ENCODE measurements around the gene CIB4. TPM values are rescaled to one million over a fixed set of nuclear protein-coding genes. Genes with fewer than 3 reads are reported as not detected.

CIB4 gene
- total and polyA plus RNA-seq, 2 of the 13 experiments (the other 11 are each of a cell fraction or from before 2014, with no cell fraction given) = not detected

DNA sequence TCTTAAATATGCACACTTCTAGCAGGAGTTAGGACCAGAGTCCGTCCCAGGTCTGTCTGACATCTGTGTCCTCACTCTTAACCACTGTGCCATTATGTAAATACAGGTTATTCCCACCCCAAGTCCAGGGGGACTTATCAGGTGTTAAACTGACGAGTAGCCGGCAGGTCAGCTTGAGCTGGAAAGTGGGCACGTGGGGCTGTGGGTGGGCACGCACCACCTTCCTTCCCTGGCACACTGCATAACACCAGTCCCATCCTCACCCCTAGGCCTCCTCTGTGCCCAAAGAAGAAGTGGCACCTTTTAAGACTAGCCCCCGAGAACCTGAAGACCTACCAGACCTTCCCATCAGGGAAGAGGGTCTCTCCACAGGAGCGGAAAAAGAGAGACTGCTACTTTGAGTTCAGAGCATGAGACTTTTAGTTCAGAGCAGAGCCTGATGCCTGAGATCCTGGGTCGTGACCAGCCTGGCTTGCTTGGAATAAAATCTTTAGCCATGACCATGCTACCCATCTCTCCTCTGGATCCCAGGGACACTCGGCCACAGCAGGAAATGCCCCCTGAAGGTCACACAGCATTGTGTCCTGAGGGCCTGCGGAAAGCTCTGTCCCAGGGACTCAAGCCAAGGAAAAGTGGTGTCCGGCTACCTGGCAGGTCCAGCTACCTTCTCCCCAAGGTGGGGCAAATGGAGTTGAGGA, 62.0 kb downstream of the CIB4 start:
- Histone ChIP-seq H3K4me2 (ENCODE audit: low read depth, low read length) (no peak overlapping the region), H3K36me3 (replicated peaks in 1 of 2; ENCODE audit: control insufficient read depth in 1 of 2, insufficient read depth in 2 of 2, low read length in 2 of 2) (no peaks in the 10 kb centered on the region), H3K9me3 (ENCODE audit: low read length) (no peaks in the 10 kb centered on the region), H3K4me3 (replicated peaks in 1 of 3; ENCODE audit: insufficient read depth in 1 of 3, low read depth in 2 of 3, low read length in 3 of 3) (no peak overlapping the region), H3K4me1 (ENCODE audit: insufficient read depth, low read length) (no peaks in the 10 kb centered on the region), H4K20me1 (ENCODE audit: insufficient read depth, low read length) (peaks cover 9% of the 10 kb centered on the region), H3K27ac (ENCODE audit: extremely low read length, insufficient read depth, low read length) (no peak overlapping the region), H3K9ac (ENCODE audit: insufficient read depth, low read depth, low read length) (no peak overlapping the region), H2AFZ (ENCODE audit: low read length) (no peak overlapping the region), H3K27me3 (ENCODE audit: control insufficient read depth in 1 of 2, insufficient read depth in 2 of 2, low read length in 2 of 2) (peaks cover 29 to 91% of the 10 kb centered on the region in 2 experiments; a peak in 4 of 5 replicates), H3K79me2 (ENCODE audit: insufficient read depth, low read length) (no peaks in the 10 kb centered on the region)
- FAIRE-seq (no peak), DNase-seq (ENCODE audit: low spot score) (no peak), ATAC-seq (no peak)
- TF ChIP-seq NPAS2 (CRISPR knock-in tag; IDR thresholded peaks at IDR 0.05; ENCODE audit: borderline replicate concordance) (no peak), ZMYM3 (CRISPR knock-in tag; IDR thresholded peaks at IDR 0.05) (no peak), ELF1 (CRISPR knock-in tag; IDR thresholded peaks at IDR 0.05) (no peak), SIX4 (CRISPR knock-in tag; IDR thresholded peaks at IDR 0.05) (no peak), THYN1 (CRISPR knock-in tag; IDR thresholded peaks at IDR 0.05; ENCODE audit: borderline replicate concordance, low read depth) (no peak)
- CTCF ChIA-PET (ENCODE audit: low intra/inter-chr PET ratio, low total read pairs) = interaction anchor here (1.9 kb wide), 1 partner anchor 58 kb away, joined by 12 read pairs; no protein-coding TSS in a partner anchor
- in situ Hi-C loops (cut with HindIII; ENCODE audit: extremely low pct_ligation_motif_present, low pct_unique_long_range_greater_than_20kb) = loop anchor here (5.0 kb wide), 1 partner anchor 57 kb away; no protein-coding TSS in a partner anchor
- POLR2A ChIA-PET = no interaction called here
- intact Hi-C loops (cut with micrococcal nuclease; ENCODE audit: unreplicated experiment) = loop anchor here (10.0 kb wide), 1 partner anchor 84 kb away; no protein-coding TSS in a partner anchor
- BruUV-seq (replicated peaks) = no TSS peak
- WGBS (ENCODE audit: low lambda C conversion rate) = 2% methylated on average over 11 of the region's 11 CpGs

DNA sequence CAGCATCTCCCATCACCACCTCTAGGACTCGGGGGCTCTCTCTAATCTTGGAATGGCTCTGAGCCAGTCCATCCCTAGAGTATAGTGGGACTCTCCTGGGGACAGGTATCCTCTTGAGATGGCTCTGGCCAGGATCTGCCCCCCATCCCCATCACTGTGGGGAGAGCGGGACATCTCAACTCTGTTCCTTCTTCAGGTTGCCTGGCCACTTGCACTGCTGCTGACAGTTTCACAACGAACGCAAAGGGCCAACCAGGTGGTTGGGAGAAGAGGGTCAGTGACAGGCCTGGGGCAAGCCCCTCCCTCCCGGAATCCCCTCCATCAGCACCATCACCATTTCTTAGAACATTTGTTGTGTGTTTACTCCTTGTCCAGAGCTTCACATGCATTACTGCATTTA, 62.6 kb downstream of the CIB4 start:
- WGBS (ENCODE audit: low lambda C conversion rate) = 1% methylated on average over 5 of the region's 5 CpGs
- no peak for TF ChIP-seq ZNF713 (CRISPR knock-in tag; IDR thresholded peaks at IDR 0.05)
- TF ChIP-seq ZNF282 (IDR thresholded peaks at IDR 0.05; ENCODE audit: partially characterized antibody) = no peak
- TF ChIP-seq, protein P1, sequence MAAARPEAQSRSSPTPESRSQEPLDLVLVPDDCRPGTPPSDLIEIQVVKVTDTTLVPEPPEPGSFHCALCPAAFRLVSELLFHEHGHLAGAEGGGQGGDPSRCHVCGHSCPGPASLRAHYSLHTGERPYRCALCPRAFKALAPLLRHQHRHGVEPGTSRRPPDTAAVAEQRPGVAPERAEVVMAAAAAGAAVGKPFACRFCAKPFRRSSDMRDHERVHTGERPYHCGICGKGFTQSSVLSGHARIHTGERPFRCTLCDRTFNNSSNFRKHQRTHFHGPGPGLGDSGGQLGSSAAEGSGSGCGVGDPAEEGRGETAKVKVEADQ (CRISPR knock-in tag; IDR thresholded peaks at IDR 0.05; ENCODE audit: borderline replicate concordance) = no peak
- TF ChIP-seq ZNF660 (CRISPR knock-in tag; IDR thresholded peaks at IDR 0.05; ENCODE audit: borderline replicate concordance, low read depth) = no peak
- TF ChIP-seq ZEB1 (IDR thresholded peaks at IDR 0.05; ENCODE audit: insufficient replicate concordance, low read depth) = no peak
- TF ChIP-seq ZZZ3 (CRISPR knock-in tag; IDR thresholded peaks at IDR 0.05; ENCODE audit: borderline replicate concordance) = no peak
- TF ChIP-seq ZFP36L2 (CRISPR knock-in tag; IDR thresholded peaks at IDR 0.05) = no peak
- TF ChIP-seq KAT7 (CRISPR knock-in tag; IDR thresholded peaks at IDR 0.05; ENCODE audit: borderline replicate concordance) = no peak
- TF ChIP-seq, protein P2, sequence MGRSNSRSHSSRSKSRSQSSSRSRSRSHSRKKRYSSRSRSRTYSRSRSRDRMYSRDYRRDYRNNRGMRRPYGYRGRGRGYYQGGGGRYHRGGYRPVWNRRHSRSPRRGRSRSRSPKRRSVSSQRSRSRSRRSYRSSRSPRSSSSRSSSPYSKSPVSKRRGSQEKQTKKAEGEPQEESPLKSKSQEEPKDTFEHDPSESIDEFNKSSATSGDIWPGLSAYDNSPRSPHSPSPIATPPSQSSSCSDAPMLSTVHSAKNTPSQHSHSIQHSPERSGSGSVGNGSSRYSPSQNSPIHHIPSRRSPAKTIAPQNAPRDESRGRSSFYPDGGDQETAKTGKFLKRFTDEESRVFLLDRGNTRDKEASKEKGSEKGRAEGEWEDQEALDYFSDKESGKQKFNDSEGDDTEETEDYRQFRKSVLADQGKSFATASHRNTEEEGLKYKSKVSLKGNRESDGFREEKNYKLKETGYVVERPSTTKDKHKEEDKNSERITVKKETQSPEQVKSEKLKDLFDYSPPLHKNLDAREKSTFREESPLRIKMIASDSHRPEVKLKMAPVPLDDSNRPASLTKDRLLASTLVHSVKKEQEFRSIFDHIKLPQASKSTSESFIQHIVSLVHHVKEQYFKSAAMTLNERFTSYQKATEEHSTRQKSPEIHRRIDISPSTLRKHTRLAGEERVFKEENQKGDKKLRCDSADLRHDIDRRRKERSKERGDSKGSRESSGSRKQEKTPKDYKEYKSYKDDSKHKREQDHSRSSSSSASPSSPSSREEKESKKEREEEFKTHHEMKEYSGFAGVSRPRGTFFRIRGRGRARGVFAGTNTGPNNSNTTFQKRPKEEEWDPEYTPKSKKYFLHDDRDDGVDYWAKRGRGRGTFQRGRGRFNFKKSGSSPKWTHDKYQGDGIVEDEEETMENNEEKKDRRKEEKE (IDR thresholded peaks at IDR 0.05) = no peak
- TF ChIP-seq POLR2AphosphoS2 (IDR thresholded peaks at IDR 0.05; ENCODE audit: low read depth, low read length) = no peak

More for the DNA sequence above, 62.6 kb downstream of the CIB4 start:
- DNase-seq (ENCODE audit: low spot score) (no peak), ATAC-seq (no peak), FAIRE-seq (no peak)
- no peak overlapping the region for H3K27ac ChIP-seq (ENCODE audit: extremely low read length, insufficient read depth, low read length)
- H3K27me3 ChIP-seq (ENCODE audit: control insufficient read depth in 1 of 2, insufficient read depth in 2 of 2, low read length in 2 of 2) = peaks cover 29 to 91% of the 10 kb centered on the region in 2 experiments; a peak in 4 of 5 replicates
- H3K9ac ChIP-seq (ENCODE audit: insufficient read depth, low read depth, low read length) = no peak overlapping the region
- no peaks in the 10 kb centered on the region for H3K79me2 ChIP-seq (ENCODE audit: insufficient read depth, low read length)
- no peak overlapping the region for H3K4me3 ChIP-seq (replicated peaks in 1 of 3; ENCODE audit: insufficient read depth in 1 of 3, low read depth in 2 of 3, low read length in 3 of 3)
- ChIA-PET POLR2A (no interaction called here), CTCF (ENCODE audit: low intra/inter-chr PET ratio, low total read pairs) (interaction anchor here (0.9 to 2.2 kb wide), 5 partner anchors 15 to 168 kb away, joined by 3 to 12 read pairs (median 5); a partner anchor contains a TSS)
- H4K20me1 ChIP-seq (ENCODE audit: insufficient read depth, low read length) = peaks cover 9% of the 10 kb centered on the region
- no TSS peak for BruUV-seq (replicated peaks)
- no peak overlapping the region for H2AFZ ChIP-seq (ENCODE audit: low read length)
- no peak overlapping the region for H3K4me2 ChIP-seq (ENCODE audit: low read depth, low read length)
- H3K36me3 ChIP-seq (replicated peaks in 1 of 2; ENCODE audit: control insufficient read depth in 1 of 2, insufficient read depth in 2 of 2, low read length in 2 of 2) = no peaks in the 10 kb centered on the region
- H3K9me3 ChIP-seq (ENCODE audit: low read length) = no peaks in the 10 kb centered on the region
- no peaks in the 10 kb centered on the region for H3K4me1 ChIP-seq (ENCODE audit: insufficient read depth, low read length)
- intact Hi-C loops (cut with micrococcal nuclease; ENCODE audit: unreplicated experiment) (loop anchor here (1.0 to 10.0 kb wide), 2 partner anchors 57 to 84 kb away; no protein-coding TSS in a partner anchor), in situ Hi-C loops (cut with HindIII; ENCODE audit: extremely low pct_ligation_motif_present, low pct_unique_long_range_greater_than_20kb) (loop anchor here (5.0 kb wide), 1 partner anchor 56 kb away; no protein-coding TSS in a partner anchor)

Data from HepG2 (cell line).